RWPE1 (cell line): Measurements from ENCODE around the gene DAPK3.
A peak's percentile ranks its signal among the peaks of the same experiment; 100 is the strongest.

Experiments
- CTCF ChIA-PET: fragments of 350-600 bp; sonication (Branson Sonifier 250); formaldehyde crosslinking; extraction: SDS; loops from one replicate; lab custom pipeline; 2021; lab: Yijun Ruan, JAX
- POLR2A ChIA-PET: fragments of 400-600 bp; formaldehyde crosslinking; extraction: SDS; loops from one replicate; lab custom pipeline; 2020; ENCODE audit warnings: antibody characterized with exemption; ENCODE audit not compliant: low non-redundant PET; lab: Yijun Ruan, JAX
- DNase-seq: peaks from one replicate; pipeline ENCODE4 v3.0.0; 2012; ENCODE audit warnings: low spot score
- H3K27ac ChIP-seq: fragments of 450-650 bp; 2 replicates; pipeline ENCODE4 v1.5.1; 2017
- TF ChIP-seq, protein P1 (sequence below): fragments of 450-650 bp; conservative IDR thresholded peaks from 2 replicates; pipeline ENCODE4 v1.5.1; 2017; ENCODE audit warnings: low read depth, mild to moderate bottlenecking

The DAPK3 gene

DNA sequence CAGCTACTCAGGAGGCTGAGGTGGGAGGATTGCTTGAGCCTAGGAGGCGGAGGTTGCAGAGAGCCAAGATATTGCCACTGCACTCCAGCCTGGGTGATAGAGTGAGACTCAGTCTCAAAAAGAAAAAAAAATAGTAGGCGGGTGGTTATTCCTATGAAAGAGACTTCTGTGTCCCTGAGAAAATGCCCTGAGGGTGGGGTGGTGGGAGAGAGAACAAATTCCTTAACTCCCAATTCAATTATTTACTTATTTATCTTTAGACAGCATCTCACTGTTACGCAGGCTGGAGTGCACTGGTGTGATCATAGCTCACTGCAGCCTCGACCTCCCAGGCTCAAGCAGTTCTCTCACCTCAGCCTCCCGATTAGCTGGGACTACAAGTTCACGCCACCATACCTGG lies 24.7 kb upstream of the DAPK3 start:
- POLR2A ChIA-PET: no interaction called here
- CTCF ChIA-PET: no interaction called here
- DNase-seq: no peak
- no peak overlapping the region for H3K27ac ChIP-seq
- TF ChIP-seq, protein P1, sequence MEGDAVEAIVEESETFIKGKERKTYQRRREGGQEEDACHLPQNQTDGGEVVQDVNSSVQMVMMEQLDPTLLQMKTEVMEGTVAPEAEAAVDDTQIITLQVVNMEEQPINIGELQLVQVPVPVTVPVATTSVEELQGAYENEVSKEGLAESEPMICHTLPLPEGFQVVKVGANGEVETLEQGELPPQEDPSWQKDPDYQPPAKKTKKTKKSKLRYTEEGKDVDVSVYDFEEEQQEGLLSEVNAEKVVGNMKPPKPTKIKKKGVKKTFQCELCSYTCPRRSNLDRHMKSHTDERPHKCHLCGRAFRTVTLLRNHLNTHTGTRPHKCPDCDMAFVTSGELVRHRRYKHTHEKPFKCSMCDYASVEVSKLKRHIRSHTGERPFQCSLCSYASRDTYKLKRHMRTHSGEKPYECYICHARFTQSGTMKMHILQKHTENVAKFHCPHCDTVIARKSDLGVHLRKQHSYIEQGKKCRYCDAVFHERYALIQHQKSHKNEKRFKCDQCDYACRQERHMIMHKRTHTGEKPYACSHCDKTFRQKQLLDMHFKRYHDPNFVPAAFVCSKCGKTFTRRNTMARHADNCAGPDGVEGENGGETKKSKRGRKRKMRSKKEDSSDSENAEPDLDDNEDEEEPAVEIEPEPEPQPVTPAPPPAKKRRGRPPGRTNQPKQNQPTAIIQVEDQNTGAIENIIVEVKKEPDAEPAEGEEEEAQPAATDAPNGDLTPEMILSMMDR: no peak

DNA sequence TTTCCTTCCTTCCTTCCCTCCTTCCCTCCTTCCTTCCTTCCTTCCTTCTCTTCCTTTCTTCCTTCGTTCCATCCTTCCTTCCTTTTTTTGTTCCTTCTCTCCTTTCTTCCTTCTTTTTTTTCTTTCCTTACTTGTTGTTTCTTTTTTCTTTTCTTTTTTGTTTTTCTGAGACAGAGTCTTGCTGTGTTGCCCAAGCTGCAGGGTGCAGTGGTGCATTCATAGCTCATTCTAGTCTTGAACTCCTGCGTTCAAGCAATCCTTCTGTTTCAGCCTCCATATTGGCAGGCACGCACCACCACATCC lies 19.9 kb upstream of the DAPK3 start:
- POLR2A ChIA-PET: no interaction called here
- CTCF ChIA-PET: interaction anchor here (0.8 kb wide), 1 partner anchor 57 kb away, joined by 6 read pairs; no protein-coding TSS in a partner anchor
- TF ChIP-seq, protein P1: no peak
- peak overlapping the region; percentile 88 for H3K27ac ChIP-seq
- no peak for DNase-seq

GRCh38 chr19:3987619-3988371 lies 16.9 kb upstream of the DAPK3 start:
- peak overlapping the region; percentile 88 for H3K27ac ChIP-seq
- TF ChIP-seq, protein P1: peak; percentile 95
- POLR2A ChIA-PET: interaction anchor here (0.6 to 0.7 kb wide), 2 partner anchors 147 to 230 kb away, joined by 3 to 10 read pairs; no protein-coding TSS in a partner anchor
- peak; percentile 85 for DNase-seq
- CTCF ChIA-PET: interaction anchor here (0.5 to 1.3 kb wide), 15 partner anchors 9 to 757 kb away, joined by 3 to 6 read pairs (median 3); partner anchors contain the start of gene MRPL54

DNA sequence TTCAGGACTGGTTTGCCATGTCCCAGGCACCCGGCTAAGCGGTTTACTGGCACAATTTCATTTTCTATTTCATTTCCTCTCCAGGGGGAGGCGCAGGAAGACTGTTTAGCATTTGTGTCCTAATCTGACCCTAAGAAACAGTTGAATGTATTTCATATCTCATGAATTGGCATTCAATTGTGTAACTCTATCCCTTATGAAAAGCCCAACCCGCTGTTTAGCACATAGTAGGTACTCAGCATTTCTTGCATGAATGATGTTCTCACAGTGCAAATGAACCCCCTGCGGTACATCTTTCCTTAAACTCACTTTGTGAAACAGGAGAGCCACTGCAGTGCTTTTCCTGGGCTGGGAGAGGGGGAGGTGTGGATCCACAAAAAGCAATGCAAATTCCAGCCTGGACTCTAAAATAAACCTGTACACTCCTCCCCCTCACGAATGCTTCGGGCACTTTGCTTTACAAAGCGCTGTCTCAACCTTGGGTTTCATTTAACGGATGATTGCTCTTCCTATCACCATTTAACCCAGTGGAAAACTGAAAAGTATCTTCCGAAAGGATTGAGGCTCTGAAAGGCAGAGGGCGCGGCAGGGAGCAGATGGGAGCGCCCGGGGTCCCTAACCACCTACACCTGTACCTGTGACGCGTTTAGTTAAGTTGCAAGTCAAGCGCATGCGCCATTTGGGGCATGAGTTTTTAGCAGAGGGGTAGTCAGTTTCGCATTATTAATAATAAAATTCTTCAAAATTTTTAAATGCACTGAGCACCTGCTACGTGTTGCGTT lies 15.6 kb upstream of the DAPK3 start:
- H3K27ac ChIP-seq: peak overlapping the region; percentile 88
- POLR2A ChIA-PET: no interaction called here

GRCh38 chr19:3985643-3986259 lies 14.9 kb upstream of the DAPK3 start:
- DNase-seq: no peak
- ChIA-PET CTCF (interaction anchor here (0.6 to 0.8 kb wide), 5 partner anchors 17 to 228 kb away, joined by 3 to 5 read pairs (median 3); no protein-coding TSS in a partner anchor), POLR2A (interaction anchor here (0.6 to 2.1 kb wide), 3 partner anchors 16 to 788 kb away, joined by 3 to 15 read pairs (median 5); partner anchors contain the start of gene DAPK3)
- peak overlapping the region; percentile 87 for H3K27ac ChIP-seq
- TF ChIP-seq, protein P1: no peak

More for the DNA sequence above, 15.6 kb upstream of the DAPK3 start:
- TF ChIP-seq, protein P1: peak; percentile 82
- DNase-seq: peak; percentile 57
- CTCF ChIA-PET: interaction anchor here (0.6 to 0.8 kb wide), 3 partner anchors 17 to 227 kb away, joined by 3 to 5 read pairs (median 3); no protein-coding TSS in a partner anchor
